Measurements from ENCODE around the gene CDC37. TPM values are rescaled to one million over a fixed set of nuclear protein-coding genes. Genes with fewer than 3 reads are reported as not detected.
"Not testable (repeated sequence)": the region's sequence is repeated elsewhere in the genome, so short reads cannot be mapped to it uniquely, and the experiment has no call there.

The CDC37 gene
- polyA plus RNA-seq, 1 donor from 2014 or later = 78.8 TPM

DNA sequence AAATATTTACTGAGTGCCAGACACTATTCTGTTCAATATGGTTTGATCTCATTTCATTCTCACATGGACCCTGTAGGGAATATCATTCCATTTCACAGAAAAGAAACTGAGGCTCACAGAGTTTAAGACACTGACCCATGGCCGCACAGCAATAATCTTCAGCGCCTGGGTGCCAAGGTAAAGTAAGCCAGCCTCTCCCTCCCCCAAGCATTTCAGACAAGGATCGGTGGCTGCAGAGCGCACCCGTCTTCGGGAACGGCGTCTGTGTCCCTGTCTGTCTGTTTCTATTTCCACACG, 12.7 kb upstream of the CDC37 start:
- H3K27ac Mint-ChIP-seq = peak overlapping the region; percentile 84 to 98 (median 97)
- peak overlapping the region; percentile 64 to 91 (median 75) for H3K4me3 Mint-ChIP-seq
- H3K27me3 Mint-ChIP-seq = peaks cover 22% of the 10 kb centered on the region
- H3K9me3 Mint-ChIP-seq = peaks cover 0 to 5% (median 0%) of the 10 kb centered on the region in 3 donors
- H3K4me1 Mint-ChIP-seq = peaks cover 20 to 35% (median 31%) of the 10 kb centered on the region in 3 donors
- peaks cover 3% of the 10 kb centered on the region for H3K36me3 Mint-ChIP-seq

DNA sequence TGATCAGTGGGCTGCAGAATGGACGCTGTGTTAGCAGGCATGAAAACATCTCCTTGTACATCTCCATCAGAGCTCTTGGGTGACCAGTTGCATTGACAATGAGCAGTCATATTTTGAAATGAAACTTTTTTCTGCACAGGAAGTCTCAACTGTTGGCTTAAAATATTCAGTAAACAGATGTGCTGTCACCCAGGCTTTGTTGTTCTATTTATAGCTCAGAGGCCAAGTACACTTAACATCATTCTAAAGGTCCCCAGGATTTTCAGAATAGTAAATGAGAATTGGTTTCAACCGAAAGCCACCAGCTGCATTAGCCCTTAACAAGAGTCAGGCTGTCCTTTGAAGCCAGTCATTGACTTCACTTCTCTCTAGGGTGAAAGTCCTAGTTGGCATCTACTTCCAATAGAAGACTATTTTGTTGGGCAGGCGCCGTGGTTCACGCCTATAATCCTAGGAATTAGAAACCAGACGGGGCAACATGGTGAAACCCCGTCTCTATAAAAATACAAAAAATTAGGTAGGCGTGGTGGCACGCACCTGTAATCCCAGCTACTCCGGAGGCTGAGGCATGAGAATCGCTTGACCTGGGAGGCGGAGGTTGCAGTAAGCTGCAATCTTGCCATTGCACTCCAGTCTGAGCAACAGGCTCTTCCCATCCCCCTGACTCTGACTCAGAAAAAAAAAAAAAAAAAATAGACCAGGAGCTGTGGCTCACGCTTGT, 9.1 kb upstream of the CDC37 start:
- peaks cover 31 to 45% (median 43%) of the 10 kb centered on the region in 3 donors for H3K4me1 Mint-ChIP-seq
- peaks cover 2% of the 10 kb centered on the region for H3K27me3 Mint-ChIP-seq
- H3K4me3 Mint-ChIP-seq = peak overlapping the region; percentile 41 to 78 (median 61)
- H3K36me3 Mint-ChIP-seq = peaks cover 3% of the 10 kb centered on the region
- peak overlapping the region; percentile 67 to 89 (median 87) for H3K27ac Mint-ChIP-seq
- peaks cover 0 to 3% (median 0%) of the 10 kb centered on the region in 3 donors for H3K9me3 Mint-ChIP-seq

DNA sequence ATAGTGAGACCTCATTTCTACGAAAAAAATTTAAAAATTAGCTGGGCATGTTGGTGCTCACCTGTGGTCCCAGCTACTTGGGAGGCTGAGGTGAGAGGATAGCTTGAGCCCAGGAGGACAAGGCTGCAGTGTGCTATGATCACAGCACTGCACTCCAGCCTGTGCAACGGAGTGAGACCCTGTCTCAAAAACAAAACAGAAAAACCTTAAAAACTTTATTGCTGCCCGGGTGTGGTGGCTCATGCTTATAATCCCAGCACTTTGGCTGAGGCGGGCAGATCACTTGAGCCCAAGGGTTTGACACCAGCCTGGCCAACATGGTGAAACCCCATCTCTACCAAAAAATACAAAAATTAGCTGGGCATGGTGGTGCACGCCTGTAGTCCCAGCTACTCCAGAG, 7.9 kb upstream of the CDC37 start:
- not testable (repeated sequence) for H3K36me3 Mint-ChIP-seq
- peaks cover 37 to 44% (median 44%) of the 10 kb centered on the region in 3 donors for H3K4me1 Mint-ChIP-seq
- H3K4me3 Mint-ChIP-seq = peak overlapping the region in 3 of 4 donors; percentile 47 to 84 (median 52)

GRCh38 chr19:10408511-10409283, 5.4 kb upstream of the CDC37 start:
- H3K9me3 Mint-ChIP-seq = no peaks in the 10 kb centered on the region
- H3K4me1 Mint-ChIP-seq = peaks cover 47 to 56% (median 50%) of the 10 kb centered on the region in 3 donors
- H3K4me3 Mint-ChIP-seq = peak overlapping the region; percentile 41 to 80 (median 67)
- H3K36me3 Mint-ChIP-seq = no peaks in the 10 kb centered on the region
- H3K27me3 Mint-ChIP-seq = no peaks in the 10 kb centered on the region
- peak overlapping the region; percentile 55 to 89 (median 78) for H3K27ac Mint-ChIP-seq

More for the DNA sequence above, 7.9 kb upstream of the CDC37 start:
- H3K27me3 Mint-ChIP-seq, H3K9me3 Mint-ChIP-seq: not testable (repeated sequence)
- peak overlapping the region in 2 of 3 donors; percentile 87 to 89 for H3K27ac Mint-ChIP-seq

- Mint-ChIP-seq H3K4me1 (peaks cover 48 to 57% (median 54%) of the 10 kb centered on the region in 3 donors), H3K36me3 (no peaks in the 10 kb centered on the region), H3K4me3 (peak overlapping the region in 1 of 4 donors; percentile 77), H3K9me3 (no peaks in the 10 kb centered on the region), H3K27me3 (no peaks in the 10 kb centered on the region), H3K27ac (peak overlapping the region; percentile 16 to 90 (median 52))
These were observed 3.8 kb upstream of the CDC37 start for GRCh38 chr19:10407096-10407495.

GRCh38 chr19:10406191-10406590, 2.8 kb upstream of the CDC37 start:
- H3K4me3 Mint-ChIP-seq = peak overlapping the region in 2 of 4 donors; percentile 73 to 77
- peak overlapping the region; percentile 73 to 99 (median 92) for H3K27ac Mint-ChIP-seq
- no peaks in the 10 kb centered on the region for H3K27me3 Mint-ChIP-seq
- H3K9me3 Mint-ChIP-seq = no peaks in the 10 kb centered on the region
- H3K36me3 Mint-ChIP-seq = no peaks in the 10 kb centered on the region
- peaks cover 43 to 59% (median 55%) of the 10 kb centered on the region in 3 donors for H3K4me1 Mint-ChIP-seq

GRCh38 chr19:10404888-10405820, 1.8 kb upstream of the CDC37 start:
- Mint-ChIP-seq H3K9me3 (no peaks in the 10 kb centered on the region), H3K4me3 (peak overlapping the region; percentile 93 to 99 (median 94)), H3K36me3 (no peaks in the 10 kb centered on the region), H3K4me1 (peaks cover 36 to 56% (median 54%) of the 10 kb centered on the region in 3 donors), H3K27me3 (no peaks in the 10 kb centered on the region), H3K27ac (peak overlapping the region in 2 of 3 donors; percentile 99 to 100)

- Mint-ChIP-seq H3K4me1 (peaks cover 30 to 45% (median 41%) of the 10 kb centered on the region in 3 donors), H3K36me3 (no peaks in the 10 kb centered on the region), H3K27ac (peak overlapping the region; percentile 93 to 100 (median 99)), H3K9me3 (no peaks in the 10 kb centered on the region), H3K4me3 (peak overlapping the region; percentile 93 to 99 (median 94)), H3K27me3 (no peaks in the 10 kb centered on the region)
These were observed 802 bp downstream of the CDC37 start for GRCh38 chr19:10402441-10403038.

GRCh38 chr19:10399878-10400277, 3.5 kb downstream of the CDC37 start:
- peak overlapping the region in 1 of 3 donors; percentile 56 for H3K27ac Mint-ChIP-seq
- peak overlapping the region in 2 of 4 donors; percentile 63 to 99 for H3K4me3 Mint-ChIP-seq
- no peaks in the 10 kb centered on the region for H3K9me3 Mint-ChIP-seq
- H3K4me1 Mint-ChIP-seq = peaks cover 17 to 32% (median 32%) of the 10 kb centered on the region in 3 donors
- H3K36me3 Mint-ChIP-seq = no peaks in the 10 kb centered on the region
- H3K27me3 Mint-ChIP-seq = no peaks in the 10 kb centered on the region

- H3K9me3 Mint-ChIP-seq, H3K36me3 Mint-ChIP-seq, H3K27me3 Mint-ChIP-seq, H3K27ac Mint-ChIP-seq: not testable (repeated sequence)
- H3K4me3 Mint-ChIP-seq = peak overlapping the region in 2 of 4 donors; percentile 50 to 63
- H3K4me1 Mint-ChIP-seq = peaks cover 14 to 29% (median 28%) of the 10 kb centered on the region in 3 donors
These were observed 4.0 kb downstream of the CDC37 start for GRCh38 chr19:10399340-10399739.

DNA sequence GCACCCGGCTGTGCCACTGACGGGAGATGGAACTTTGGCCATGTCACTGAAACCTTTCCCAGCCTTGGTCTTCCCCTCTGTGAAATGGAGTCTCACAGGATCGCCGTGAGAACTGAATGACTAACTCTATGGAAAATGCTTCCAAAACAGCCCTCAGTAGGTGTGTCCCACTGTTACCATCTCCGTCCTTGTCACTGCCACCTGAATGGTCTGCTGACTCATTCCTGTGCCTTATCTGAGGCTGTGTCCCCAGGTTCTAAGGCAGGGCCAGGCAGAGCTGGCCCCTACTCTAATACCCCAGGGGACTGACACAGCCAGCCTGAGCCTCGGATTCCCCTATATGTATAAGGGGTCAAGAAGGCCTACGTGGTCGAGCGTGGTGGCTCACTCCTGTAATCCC, 4.5 kb downstream of the CDC37 start:
- Mint-ChIP-seq H3K9me3 (no peaks in the 10 kb centered on the region), H3K4me3 (peak overlapping the region in 1 of 4 donors; percentile 23)

GRCh38 chr19:10395917-10396316, 7.4 kb downstream of the CDC37 start:
- no peak overlapping the region for H3K4me3 Mint-ChIP-seq
- peaks cover 1% of the 10 kb centered on the region for H3K36me3 Mint-ChIP-seq
- H3K4me1 Mint-ChIP-seq = peaks cover 4 to 8% (median 8%) of the 10 kb centered on the region in 3 donors
- H3K27ac Mint-ChIP-seq = peak overlapping the region in 1 of 3 donors; percentile 73
- H3K27me3 Mint-ChIP-seq = no peaks in the 10 kb centered on the region
- H3K9me3 Mint-ChIP-seq = no peaks in the 10 kb centered on the region

More for the DNA sequence above, 4.5 kb downstream of the CDC37 start:
- H3K4me1 Mint-ChIP-seq = peaks cover 11 to 26% (median 25%) of the 10 kb centered on the region in 3 donors
- H3K27ac Mint-ChIP-seq = peak overlapping the region in 1 of 3 donors; percentile 80
- H3K27me3 Mint-ChIP-seq = no peaks in the 10 kb centered on the region
- no peaks in the 10 kb centered on the region for H3K36me3 Mint-ChIP-seq

DNA sequence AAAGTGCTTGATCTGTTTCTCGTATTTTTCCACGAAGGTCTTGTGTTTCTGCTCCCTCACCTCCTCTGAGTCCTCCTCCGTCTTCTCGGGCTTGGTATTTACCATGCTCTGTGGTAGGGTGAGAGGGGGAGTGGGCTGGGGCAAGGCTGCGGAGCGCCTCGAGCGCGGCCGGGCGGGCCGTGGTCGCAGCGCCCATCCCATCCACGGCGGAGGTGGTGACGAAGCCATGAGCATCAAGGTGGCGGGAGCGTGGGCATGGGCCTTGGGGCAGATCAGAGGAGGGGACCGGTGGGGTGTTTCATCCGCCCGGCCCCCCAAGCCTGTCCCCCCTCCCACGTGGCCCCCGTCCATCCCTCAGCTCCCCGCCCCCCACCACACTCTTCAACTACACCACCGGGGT, 7.9 kb downstream of the CDC37 start:
- no peaks in the 10 kb centered on the region for H3K27me3 Mint-ChIP-seq
- H3K27ac Mint-ChIP-seq = peak overlapping the region in 1 of 3 donors; percentile 7
- no peak overlapping the region for H3K4me3 Mint-ChIP-seq
- H3K9me3 Mint-ChIP-seq = no peaks in the 10 kb centered on the region
- peaks cover 4 to 8% (median 7%) of the 10 kb centered on the region in 3 donors for H3K4me1 Mint-ChIP-seq
- H3K36me3 Mint-ChIP-seq = peaks cover 3% of the 10 kb centered on the region

DNA sequence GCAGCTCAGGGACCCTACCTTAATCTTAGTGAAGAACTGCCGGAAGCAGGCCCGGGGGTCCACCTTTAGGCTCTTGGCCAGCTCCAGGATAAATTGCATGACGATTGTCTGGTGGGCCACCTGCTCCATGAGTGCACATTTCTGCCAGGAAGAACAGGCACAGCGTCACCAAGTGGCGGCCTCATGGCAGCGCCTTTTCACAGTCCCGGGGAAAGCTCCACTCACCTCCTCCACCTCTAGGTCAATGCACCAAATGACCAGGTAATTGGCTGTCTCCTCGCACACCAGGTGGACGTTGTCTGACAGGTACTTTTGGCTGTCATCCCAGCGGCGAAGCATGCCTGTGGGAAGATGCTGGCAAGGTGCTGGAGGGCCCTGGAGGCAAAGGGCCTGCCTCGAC, 8.3 kb downstream of the CDC37 start:
- Mint-ChIP-seq H3K27me3 (no peaks in the 10 kb centered on the region), H3K4me3 (no peak overlapping the region), H3K4me1 (peaks cover 3 to 5% (median 4%) of the 10 kb centered on the region in 3 donors), H3K9me3 (no peaks in the 10 kb centered on the region), H3K36me3 (peaks cover 3% of the 10 kb centered on the region), H3K27ac (peak overlapping the region in 1 of 3 donors; percentile 7)
